Measurements from ENCODE around the gene SLC25A42. TPM values are rescaled to one million over a fixed set of nuclear protein-coding genes. Genes with fewer than 3 reads are reported as not detected.
"Not testable (repeated sequence)": the region's sequence is repeated elsewhere in the genome, so short reads cannot be mapped to it uniquely, and the experiment has no call there.

Gene SLC25A42, protein sequence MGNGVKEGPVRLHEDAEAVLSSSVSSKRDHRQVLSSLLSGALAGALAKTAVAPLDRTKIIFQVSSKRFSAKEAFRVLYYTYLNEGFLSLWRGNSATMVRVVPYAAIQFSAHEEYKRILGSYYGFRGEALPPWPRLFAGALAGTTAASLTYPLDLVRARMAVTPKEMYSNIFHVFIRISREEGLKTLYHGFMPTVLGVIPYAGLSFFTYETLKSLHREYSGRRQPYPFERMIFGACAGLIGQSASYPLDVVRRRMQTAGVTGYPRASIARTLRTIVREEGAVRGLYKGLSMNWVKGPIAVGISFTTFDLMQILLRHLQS
- total RNA-seq (2014; rRNA removed; shearing (Covaris generic)), result 0.90 and 2.4 TPM in 2 replicates
- 1.8 and 2.2 TPM in 2 replicates for polyA plus RNA-seq (2015; cell fraction: cytosol; rRNA removed)
- polyA plus RNA-seq (2015; cell fraction: nucleus; rRNA removed), result 0.50 and 2.5 TPM in 2 replicates

DNA sequence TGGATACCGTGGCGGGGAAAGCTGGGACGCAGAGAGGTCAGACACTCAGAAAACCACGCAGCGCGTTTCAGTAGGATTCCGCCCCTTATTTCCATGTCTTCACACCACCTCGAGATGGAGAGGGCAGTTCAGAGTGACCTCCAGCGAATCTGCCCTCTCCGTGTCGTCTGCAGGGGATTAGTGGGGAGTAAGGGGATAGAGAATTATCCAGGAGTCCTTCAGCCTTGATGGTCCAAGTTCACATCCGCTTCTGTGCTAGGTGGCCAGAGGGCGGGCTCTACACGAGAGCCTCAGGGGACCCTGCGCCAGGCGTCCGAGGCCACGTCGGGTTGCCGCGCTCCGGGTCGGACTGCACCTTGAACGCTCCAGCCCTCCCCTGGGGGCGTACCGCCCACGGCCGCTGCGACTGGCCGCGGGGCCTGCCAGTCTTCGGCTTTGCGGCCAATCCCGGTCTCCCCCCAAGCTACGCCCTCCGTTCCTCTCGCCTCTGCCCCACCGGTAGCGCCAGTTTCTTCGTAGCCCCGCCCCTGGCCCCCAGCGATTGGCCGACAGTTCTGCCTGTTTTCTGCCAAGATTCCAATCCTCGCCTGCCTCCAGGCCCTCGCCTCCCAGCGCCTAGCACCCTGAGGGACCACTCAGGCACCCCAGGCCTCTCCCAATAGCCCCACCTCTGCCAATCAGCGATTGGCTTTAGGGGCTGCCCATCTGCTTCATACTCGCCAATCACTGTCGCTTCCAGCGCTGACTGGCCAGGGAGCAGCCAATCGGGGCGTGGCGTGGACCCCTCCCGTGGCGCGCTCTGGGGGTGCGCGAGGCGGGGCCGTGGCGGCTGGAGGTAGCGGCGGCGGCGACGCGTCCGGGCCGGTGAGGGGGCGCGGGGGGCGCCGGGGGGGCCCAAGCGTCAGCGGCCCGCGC is at the start of gene SLC25A42:
SLC25A42 (plus strand) TSS at position 812 of the 915 bp plus-strand sequence. CDS start 32,131 bp downstream, outside the sequence.
- peak; percentile 95 for DNase-seq (ENCODE audit: low read depth, low spot score)
- in situ Hi-C loops (cut with HindIII; ENCODE audit: low pct_unique_long_range_greater_than_20kb, low sequenced_read_pairs), result no loop called here

DNA sequence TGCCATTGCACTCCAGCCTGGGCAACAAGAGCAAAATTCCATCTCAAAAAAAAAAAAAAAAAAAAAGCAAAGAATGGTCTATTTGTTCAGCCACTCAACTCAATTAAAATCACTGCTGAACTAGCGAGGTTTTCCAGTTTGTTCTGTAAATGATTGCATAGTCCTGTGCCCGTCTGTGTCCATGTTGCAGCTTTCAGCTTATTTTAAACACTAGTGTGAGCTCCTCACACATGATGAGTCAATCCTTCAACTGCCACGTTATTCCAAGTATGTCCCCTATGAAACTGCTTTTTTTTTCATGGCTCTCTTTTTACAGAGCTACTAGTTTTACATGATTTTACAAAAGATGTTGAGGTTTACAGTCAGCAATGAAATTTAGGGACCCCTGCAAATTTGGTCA is 42.7 kb upstream of the SLC25A42 start:
- DNase-seq (ENCODE audit: low read depth, low spot score), result peak; percentile 31
- in situ Hi-C loops (cut with HindIII; ENCODE audit: low pct_unique_long_range_greater_than_20kb, low sequenced_read_pairs), result no loop called here

DNA sequence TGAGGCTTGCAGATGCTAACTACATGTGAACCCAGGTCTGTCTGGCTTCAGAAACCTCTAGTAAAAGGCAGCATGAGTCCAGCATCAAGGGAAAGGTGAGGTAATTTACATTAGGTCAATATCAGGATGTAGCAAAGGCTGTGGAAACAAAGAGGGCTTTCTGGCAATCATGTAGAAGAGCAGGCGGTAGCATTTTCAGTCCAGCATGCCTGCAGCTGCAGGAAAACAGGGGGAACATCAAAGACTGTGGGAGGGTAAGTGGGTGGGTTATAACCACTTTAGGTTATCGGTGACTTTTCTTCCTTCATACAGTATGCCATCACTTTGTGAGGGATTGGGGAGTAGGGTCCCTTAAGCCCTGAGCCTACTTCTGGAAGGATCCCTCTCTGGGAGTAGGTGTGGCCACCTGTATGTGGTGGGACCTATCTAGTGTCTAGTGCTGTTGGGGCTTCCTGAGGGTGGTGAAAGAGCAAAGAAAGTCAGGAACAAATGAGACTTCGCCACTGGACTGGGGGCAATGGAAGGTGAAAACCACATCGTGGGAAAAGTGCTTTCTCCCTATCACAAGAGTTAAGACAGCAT is 41.3 kb upstream of the SLC25A42 start:
- no peak for DNase-seq (ENCODE audit: low read depth, low spot score)
- in situ Hi-C loops (cut with HindIII; ENCODE audit: low pct_unique_long_range_greater_than_20kb, low sequenced_read_pairs), result no loop called here

DNA sequence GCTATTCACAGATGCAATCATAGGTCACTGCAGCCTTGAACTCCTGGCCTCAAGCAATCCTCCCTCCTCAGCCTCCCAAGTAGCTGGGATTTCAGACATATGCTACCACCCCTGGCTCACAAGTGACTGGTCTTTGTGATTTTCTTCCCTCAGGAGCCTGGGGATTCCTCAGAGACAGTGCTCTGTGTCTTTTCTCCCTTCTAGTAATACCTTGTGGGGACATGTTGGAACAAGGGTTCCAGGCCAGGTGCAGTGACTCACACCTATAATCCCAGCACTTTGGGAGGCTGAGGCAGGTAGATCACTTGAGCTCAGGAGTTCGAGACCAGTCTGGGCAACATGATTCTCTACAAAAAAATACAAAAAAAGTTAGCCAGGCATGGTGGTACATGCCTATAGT is 40.4 kb upstream of the SLC25A42 start:
- in situ Hi-C loops (cut with HindIII; ENCODE audit: low pct_unique_long_range_greater_than_20kb, low sequenced_read_pairs); DNase-seq (ENCODE audit: low read depth, low spot score): not testable (repeated sequence)

DNA sequence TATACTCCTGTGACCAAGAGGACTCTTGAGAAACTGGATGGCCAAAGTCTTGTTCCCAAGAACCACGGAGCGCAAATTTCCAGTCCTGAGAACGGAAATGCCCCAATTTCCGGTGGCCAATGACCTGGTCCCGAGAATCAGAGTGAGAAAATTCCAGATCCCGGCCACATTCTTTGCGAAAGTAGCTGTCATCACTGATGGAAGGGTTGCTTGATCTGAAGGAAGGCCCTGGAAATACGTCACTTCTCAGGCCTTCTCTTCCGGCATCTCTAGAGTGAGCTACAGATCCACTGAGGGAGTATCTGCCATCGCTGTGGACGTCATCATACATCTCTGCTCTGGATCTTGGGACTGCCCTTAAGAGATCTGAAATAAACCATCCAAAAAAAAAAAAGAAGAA is 37.9 kb upstream of the SLC25A42 start:
- DNase-seq (ENCODE audit: low read depth, low spot score), result no peak
- in situ Hi-C loops (cut with HindIII; ENCODE audit: low pct_unique_long_range_greater_than_20kb, low sequenced_read_pairs), result no loop called here

DNA sequence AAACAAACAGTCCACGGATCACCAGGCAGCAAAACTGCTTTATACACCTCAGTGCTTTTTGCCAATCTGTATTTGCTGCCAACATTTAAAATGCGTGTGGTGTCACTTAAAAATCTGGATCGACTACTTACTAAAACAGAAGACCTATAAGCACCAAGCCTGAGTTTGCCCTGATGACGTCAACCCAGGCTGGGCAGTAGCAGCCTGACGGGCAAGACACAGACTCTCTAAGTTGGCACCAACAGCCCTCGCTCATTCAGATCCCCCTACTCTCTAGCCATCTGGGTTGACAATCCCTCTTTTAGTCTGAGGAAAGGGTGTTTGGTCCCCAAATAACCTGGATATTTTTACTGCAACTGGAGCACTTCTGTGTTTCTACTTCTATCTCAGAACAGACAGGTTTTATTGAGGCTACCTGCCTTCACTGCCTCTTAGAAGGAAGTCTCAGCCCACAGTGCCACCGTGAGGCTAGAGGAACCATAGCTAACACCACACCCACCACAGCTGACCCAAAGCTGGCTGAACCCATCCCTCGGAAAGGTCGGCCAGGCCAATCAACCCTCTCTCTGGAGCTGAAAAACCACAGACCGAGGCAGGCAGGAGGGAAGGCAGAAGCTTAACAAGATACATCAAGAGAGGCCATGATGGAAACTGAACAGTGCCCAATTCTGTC is 37.4 kb upstream of the SLC25A42 start:
- DNase-seq (ENCODE audit: low read depth, low spot score), result peak; percentile 24
- in situ Hi-C loops (cut with HindIII; ENCODE audit: low pct_unique_long_range_greater_than_20kb, low sequenced_read_pairs), result no loop called here

DNA sequence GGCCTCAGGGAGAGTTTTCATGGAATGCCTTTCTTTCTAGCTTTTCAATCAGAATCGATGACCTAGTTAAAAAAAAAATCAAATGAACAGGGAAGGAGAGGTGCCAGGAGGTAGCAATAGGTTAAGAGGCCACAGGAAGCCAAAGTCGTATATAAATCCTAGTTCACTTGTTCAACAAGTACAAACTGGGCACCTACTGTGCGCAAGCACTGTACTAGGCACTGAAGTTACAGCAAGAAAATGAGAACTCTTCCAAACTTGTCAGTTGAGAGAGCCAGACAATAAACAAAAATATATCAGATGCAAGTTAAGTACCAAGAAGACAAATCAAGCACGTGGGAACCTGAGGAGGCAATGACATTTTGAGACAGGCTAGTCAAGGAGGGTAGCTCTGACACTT is 36.6 kb upstream of the SLC25A42 start:
- no peak for DNase-seq (ENCODE audit: low read depth, low spot score)
- in situ Hi-C loops (cut with HindIII; ENCODE audit: low pct_unique_long_range_greater_than_20kb, low sequenced_read_pairs), result no loop called here

DNA sequence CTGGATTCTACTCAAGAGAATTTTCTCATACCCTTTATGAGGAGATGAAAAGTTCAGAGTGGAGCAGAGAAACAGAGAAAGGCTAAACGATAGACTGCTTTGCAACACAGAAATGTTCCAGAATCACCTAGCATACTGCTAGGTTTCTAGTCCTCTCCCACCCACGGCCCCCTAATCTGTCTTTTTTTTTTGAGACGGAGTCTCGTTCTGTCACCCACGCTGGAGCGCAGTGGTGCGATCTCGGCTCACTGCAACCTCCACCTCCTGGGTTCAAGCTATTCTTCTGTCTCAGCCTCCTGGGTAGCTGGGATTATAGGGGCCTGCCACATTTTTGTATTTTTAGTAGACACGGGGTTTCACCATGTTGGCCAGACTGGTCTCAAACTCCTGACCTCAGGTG is 35.3 kb upstream of the SLC25A42 start:
- in situ Hi-C loops (cut with HindIII; ENCODE audit: low pct_unique_long_range_greater_than_20kb, low sequenced_read_pairs), result no loop called here
- no peak for DNase-seq (ENCODE audit: low read depth, low spot score)

DNA sequence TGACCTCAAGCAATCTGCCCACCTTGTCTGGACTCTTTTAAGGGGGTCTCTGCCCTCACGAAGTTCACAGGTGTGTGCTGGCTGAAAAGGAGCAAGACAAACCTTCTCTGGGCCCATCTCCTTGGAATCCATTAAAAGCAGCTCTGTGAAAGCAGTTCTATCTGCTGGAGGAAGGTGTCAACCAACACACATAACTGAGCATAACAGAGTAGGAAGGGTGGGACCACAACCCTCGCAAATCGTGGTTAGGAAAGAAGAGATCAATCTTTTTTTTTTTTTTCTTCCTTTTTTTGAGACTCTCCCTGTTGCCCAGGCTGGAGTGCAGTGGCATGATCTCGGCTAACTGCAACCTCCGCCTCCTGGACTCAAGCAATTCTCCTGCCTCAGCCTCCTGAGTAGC is 31.9 kb upstream of the SLC25A42 start:
- in situ Hi-C loops (cut with HindIII; ENCODE audit: low pct_unique_long_range_greater_than_20kb, low sequenced_read_pairs), result no loop called here
- no peak for DNase-seq (ENCODE audit: low read depth, low spot score)

DNA sequence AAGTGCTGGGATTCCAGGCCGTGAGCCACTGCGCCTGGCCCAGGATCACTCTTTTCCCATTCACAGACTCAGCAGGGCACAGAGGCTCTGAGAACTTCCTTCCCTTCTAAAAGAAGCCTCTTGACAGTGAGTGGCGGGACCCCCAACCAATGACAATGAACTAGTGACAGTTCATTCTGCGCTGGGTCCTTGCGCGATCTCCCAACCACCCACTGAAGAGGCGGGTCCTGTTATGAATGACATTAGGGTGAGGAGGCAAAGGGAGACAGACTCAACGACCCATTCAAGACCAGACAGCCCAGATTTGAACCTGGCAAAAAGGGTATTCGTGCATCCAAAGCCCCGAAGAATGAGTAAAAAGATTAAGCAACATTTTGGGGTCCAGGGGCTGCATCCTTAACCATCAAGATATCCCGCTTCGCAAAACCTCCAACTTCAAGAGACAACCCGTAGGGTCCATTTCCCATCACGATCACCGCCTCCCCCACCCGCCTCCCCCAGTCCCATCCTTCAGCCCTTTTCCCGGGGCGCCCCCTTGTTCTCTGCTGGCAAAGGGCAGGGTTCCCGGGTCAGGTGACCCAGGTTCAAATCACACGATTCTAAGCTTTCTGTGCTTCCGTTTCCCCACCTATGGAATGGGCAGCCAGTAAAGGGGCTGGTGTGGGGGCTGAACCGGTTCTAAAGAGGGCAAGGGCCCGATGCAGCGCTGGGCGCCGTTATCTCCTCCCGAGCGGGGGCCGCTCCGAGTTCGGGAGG is 31.2 kb upstream of the SLC25A42 start:
- peak; percentile 91 for DNase-seq (ENCODE audit: low read depth, low spot score)
- in situ Hi-C loops (cut with HindIII; ENCODE audit: low pct_unique_long_range_greater_than_20kb, low sequenced_read_pairs), result no loop called here

DNA sequence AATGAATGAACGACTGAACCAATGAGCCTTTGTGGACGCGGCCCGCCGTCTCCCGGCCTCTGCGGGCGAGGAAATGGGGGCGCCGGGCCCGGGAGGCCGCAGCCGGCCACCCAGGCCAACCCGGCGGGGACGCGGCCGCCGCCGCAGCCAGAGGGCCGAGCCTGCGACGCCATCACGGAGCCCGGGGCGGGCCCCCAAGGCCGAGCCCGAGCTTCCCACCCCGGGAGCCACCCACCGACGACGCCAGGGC is 30.7 kb upstream of the SLC25A42 start:
- in situ Hi-C loops (cut with HindIII; ENCODE audit: low pct_unique_long_range_greater_than_20kb, low sequenced_read_pairs), result no loop called here

DNA sequence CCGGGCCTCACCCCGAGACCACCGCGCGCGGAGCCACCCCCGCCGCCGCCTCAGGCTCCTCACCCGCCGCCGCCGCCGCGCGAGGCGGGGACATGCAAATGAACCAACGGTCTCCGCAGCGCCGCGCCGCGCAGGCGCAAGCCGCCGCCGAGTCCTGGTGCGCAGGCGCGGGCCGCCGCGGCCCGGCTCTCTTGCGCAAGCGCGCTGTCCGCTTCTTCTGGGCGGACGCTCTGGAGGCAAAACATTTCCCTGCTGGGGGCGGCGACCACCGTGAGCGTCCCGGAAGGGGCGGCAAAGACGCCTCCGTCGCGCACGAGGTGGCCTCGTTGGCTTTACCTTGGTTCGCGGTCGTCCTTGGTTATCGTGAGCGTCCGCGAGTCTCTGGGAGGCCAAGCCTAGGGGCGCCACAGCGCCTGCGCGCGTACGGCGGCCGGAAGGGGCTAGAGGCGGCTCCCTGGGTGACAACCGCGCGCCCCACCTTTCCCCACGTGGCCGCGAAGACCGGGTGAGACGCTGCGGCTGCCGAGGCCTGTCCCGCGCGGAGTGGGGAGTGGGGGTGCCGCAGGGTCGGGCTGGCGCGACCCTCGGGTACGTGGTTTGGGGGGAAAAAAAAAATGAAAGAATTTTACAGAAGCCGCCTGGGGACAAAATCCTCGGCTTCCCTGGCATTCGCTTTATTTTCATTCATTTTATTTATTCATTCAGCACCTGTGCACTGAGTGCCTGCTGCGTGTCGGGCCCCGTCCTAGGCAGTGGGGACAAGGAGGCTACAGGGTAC is 30.2 kb upstream of the SLC25A42 start, which contains the start of the genes ARMC6 and SUGP2:
ARMC6 (plus strand) TSS at position 178 of the 778 bp plus-strand sequence. CDS start 607 bp downstream, outside the sequence.
SUGP2 (minus strand) TSS at position 92 of the 778 bp plus-strand sequence. CDS start 2,446 bp downstream, outside the sequence.
- in situ Hi-C loops (cut with HindIII; ENCODE audit: low pct_unique_long_range_greater_than_20kb, low sequenced_read_pairs), result no loop called here
- peak; percentile 74 for DNase-seq (ENCODE audit: low read depth, low spot score)

More for the DNA sequence above, 30.7 kb upstream of the SLC25A42 start:
- no peak for DNase-seq (ENCODE audit: low read depth, low spot score)

DNA sequence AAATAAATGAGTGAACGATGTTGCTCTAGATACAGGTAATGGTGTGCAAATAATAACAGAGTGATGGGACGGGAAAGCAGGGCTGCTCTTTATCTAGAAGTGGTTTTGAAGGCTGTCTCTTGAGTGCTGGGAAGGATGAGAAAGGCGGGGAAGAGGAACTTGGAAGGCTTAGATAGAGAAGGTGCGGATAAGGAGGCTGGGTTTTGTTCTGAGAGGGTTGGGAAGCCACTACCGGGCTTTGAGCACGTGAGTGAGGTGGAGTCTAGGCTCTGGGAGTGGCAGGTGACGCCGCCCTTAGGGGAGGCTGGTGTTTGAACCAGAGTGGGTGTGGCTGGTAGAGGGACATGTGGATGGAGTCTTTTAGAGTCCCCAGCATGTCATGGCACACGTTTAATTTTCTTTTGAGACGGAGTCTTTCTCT is 29.6 kb upstream of the SLC25A42 start:
- in situ Hi-C loops (cut with HindIII; ENCODE audit: low pct_unique_long_range_greater_than_20kb, low sequenced_read_pairs), result no loop called here
- peak; percentile 71 for DNase-seq (ENCODE audit: low read depth, low spot score)

DNA sequence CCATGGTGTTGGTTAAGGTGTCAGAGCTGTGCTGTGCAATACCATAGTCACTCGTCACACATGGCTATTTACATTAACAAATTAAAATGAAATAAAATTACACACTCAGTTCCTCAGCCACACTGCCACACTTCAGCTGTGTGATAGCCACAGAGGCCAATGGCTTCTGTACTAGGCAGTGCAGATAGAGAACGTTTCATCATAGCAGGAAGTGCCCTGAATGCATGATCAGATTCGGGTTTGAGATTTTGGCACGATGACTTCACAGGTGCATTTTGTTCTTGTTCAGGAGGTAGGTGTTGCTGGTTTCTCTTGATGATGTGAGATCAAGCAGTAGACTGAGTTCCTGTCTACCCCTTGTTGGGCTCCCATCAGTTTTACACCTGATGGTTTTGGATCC is 23.9 kb upstream of the SLC25A42 start:
- no peak for DNase-seq (ENCODE audit: low read depth, low spot score)
- in situ Hi-C loops (cut with HindIII; ENCODE audit: low pct_unique_long_range_greater_than_20kb, low sequenced_read_pairs), result no loop called here

DNA sequence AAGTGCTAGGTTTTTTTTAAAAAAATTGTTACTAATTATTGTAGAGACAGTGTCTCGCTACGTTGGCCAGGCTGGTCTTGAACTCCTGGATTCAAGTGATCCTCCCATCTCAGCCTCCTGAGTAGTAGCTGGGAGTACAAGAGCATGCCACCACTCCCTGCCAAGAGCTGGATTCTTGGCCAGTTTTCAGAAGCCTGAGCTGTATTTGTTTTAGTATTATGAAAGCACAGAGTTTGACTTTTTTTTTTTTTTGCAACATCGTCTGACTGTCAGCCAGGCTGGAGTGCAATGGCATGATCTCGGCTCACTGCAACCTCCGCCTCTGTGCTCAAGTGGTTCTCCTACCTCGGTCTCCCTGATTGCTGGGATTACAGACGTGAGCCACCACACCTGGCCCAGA is 23.4 kb upstream of the SLC25A42 start:
- DNase-seq (ENCODE audit: low read depth, low spot score), result no peak
- in situ Hi-C loops (cut with HindIII; ENCODE audit: low pct_unique_long_range_greater_than_20kb, low sequenced_read_pairs), result no loop called here

DNA sequence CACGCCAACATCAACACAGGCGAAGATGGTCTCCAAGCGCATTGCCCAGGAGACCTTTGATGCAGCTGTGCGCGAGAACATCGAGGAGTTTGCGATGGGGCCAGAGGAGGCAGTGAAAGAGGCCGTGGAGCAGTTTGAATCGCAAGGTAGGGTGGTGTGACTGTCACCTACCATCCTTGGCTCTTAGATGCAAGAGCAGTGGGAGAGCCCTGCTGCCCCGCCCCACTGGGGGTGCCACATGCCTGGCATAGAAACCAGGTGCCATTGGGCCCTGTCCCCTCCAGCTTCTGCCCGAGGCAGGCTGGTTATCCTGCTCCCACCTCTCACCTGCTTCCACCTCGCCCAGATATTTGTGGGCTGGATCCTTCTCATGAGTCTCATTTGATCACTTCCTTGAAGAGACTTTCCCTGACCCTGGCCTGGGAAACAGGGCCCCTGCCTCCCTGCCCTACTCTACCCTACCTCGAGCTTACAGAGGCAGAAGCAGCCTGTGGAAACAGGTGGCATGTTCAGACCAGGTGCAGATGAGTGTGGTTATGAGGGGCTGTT is 21.0 kb upstream of the SLC25A42 start:
- in situ Hi-C loops (cut with HindIII; ENCODE audit: low pct_unique_long_range_greater_than_20kb, low sequenced_read_pairs), result no loop called here

More for the DNA sequence above, 21.0 kb upstream of the SLC25A42 start:
- DNase-seq (ENCODE audit: low read depth, low spot score), result no peak

All from SK-MEL-5 (cell line).